ENCODE data around the gene YOD1.

The YOD1 gene

DNA sequence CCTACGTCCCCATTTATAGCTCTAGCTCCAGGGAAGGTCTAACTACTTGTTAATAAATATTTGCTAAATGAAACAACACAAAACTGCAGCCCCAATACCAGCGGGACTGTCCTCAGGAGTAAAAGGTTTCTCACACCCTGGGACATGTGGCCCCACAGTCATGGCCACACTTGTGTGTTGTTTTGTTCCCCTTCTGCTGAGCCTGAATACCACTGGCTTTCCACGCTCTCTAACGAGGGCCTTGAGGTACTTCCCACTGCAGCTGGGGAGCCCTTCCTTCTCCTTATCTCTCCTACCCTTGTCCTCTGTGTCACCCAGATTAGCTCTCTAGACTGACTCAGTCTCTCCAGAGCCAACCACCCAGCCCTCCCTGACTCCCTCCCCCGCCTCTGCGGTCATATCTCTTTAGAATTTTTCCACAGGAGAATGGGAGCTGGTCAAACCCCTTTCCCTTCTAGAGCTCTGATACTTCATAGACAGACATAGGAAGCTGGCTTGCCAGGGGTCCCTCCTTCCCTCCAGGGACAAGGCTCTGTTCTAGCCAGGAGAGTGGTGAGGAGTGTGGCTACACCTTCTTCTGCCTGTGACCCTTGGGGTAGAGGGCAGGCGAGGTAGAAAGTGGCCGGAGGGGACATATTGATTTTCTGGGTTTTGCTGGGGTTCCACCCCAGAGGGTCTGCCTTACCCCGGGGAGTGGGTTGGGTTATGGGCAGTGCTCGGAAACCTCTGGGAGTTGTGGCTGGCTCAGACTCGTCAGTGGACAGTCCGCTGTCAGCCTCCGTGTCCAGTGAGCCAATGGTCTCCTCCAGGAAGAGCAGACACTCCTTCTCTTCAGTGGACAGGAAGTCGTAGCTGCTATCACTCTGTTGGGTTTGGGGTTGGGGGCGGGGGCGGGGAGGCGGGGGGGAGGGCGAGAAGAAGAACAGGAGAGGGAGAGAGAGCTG, 26.5 kb downstream of the YOD1 start:
- FAIRE-seq, result no peak

DNA sequence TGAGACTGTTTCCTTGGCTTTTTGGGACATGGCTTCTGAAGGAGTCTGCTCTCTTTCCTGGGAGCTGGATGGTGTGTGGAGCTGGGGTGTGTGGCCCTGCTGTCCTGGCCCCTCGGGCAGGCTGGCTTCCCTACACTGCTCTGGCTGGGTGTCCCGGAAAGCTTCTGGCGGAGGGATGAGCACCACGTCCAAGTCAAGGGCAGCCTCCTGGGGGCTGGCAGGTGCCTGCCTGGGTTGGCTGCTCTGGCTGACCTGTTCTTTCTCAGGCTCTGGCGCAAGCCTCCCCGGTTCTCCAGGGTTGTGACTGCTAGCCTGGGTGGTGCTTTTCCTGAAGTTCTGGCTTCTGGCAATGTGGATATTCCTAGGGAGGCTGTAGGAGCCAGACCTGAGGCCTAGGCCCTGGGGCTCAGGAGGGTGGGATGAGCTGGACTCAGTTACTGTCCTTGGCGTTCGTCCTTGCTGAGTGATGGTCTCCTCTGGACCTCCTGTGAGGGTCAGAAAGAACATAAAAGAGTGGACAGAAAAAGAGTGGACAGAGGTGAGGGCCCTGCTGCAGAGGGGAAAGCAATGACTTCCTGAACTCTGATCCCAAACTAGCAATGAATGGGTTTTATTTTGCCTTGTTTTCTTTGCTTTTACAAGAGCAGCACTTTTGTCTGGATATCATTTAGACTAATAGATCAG, 27.9 kb downstream of the YOD1 start:
- FAIRE-seq, result no peak

DNA sequence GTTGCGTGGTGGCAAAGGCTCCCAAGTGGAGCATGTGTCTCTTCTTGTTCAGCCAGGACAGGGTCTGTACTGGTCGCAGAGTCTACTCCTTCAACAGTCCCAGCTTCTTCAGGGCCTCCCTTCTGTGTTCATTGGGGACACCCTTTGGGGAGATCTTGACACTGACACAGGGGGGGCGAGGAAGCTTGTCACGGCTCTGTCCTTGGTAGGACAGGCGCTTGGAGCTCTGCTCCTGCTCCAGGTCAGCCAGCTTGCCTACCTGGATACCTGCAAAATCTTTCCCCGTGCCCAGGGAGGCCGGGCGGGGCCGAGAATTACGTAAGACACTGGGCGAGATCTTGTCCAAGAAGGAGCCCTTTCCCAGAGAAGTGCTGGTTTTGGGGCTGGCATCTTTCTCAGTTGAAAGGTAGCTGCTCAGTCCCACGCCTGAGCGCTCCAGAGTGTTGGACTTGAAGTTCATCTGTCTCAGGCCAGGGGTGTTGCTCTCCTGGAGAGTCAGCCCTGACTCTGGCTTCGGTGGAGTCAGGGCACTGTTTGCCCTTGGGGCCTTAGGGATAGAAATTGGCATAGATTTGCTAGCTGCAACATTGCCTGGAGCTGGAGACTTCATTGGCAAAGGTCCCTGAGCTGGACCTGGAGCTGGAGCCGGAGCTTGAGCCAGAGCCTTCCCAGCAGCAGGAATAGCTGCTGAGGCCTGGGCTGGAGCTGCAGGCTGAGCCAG, 29.0 kb downstream of the YOD1 start:
- FAIRE-seq, result no peak

DNA sequence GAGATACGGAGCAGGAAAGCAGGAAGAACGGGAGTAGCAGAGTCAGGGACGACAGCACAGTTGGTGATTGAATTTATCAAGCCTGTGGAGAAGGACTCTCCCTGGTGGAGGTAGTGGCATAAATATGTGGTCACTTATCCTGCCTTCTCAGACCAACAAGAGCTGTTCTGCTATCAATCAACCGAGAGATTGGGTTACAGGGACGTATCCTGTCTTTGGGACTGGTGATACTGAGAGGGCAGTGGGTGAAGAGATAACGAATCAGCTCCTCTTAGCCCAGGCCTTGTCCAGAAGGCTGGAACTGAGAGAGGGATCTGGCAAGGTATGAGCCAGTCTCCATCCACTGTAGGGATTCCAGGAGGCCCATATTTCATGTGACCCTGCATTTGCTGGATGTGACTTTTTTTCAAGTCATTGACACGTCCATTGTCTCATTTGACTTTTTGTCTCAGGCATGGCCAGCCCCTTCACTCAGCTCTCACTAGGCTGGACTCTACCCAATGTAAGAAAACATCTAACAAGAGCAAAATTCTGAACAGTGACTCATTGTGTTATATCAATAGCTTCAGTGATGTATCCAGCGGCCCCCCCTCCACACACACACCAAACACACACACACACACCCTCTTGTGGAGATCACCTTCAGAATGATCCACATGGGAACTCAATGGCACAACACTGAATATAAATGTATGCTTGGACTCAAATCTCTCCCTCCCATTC, 29.7 kb downstream of the YOD1 start:
- FAIRE-seq, result no peak

DNA sequence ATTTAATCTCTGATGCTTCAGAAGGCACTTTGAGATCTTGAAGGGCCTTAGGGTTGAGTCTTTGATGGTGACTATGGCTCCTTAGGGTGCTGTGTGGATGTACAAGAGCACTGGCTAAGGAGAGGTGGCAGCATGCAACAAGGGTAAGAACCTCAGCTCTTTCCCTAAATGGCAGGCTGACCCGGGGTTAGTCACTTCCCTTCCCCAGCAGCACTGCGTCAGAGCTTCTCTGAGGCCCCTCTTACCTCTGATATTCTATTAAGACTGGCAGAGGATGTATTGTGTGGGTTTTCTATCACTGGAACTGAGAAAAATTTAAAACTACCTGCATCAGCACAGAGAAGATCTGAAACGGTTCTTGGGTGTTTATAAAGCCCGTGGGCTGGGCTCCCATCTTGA, 30.3 kb downstream of the YOD1 start:
- no peak for FAIRE-seq

DNA sequence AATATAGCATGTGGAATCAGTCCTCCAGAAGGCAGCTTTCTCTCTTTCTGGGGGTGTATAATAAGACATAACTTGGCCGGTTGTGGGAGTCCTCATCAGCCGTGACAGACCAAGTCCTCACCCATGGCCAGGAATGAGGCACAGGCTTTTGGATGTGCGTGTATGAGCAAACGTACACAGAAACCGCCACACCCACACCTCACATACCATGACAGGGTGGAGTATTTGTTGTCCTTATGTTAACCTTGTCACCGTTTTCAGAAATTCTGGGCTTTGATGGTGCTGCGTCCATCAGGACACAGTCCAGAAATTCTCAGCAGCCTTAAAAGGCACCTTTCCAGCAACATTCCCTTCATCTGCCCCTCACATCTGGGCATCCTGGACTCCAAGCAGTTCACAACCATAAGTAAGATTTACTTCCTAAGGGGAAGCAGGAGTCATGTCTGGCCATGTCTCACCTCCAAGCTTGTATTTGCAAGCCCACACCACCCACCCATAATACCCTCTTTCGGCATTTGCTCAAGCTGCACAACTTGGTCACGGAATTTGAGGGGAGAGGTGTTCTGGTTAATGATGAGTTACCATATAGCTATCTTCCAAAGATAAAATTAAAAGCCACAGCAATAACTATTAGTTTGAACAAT, 30.8 kb downstream of the YOD1 start:
- FAIRE-seq, result no peak

DNA sequence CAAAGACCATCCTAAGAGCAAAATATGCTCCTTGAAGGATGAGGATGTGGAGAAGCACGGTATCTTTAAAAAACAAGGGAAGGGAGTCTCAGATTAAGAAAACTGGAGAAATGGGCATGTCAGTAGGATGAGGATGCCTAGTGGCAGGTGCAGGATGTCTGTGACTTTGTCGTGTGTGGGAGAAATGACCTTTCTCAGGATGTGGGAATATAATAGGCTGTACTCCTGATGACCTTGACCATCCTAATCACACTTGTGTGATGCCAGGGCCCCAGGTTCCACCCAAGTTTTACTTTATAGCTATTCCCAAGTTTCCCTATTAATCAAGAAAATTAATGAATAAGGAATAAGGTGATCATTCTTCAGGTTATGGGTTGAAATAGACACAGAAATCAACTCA, 31.3 kb downstream of the YOD1 start:
- FAIRE-seq, result no peak

DNA sequence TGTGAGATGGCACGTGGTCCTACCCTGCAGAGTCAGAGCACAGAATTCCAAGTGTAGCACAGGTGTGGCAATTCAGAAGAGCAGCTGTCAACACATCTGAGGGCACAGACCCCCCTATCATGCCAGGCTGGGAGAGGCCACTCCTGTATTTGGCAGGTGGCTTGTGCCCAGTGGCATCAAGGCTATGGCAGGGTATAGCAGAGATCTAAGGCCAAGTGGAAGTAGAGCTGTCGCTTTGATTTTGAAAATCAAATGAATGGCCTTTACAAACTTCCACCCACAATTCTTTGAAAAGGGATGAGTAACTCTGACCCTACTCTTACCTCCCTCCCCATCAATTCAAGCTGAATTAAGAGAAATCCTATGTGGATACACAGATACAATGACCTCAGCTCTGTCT, 31.8 kb downstream of the YOD1 start:
- FAIRE-seq, result no peak

DNA sequence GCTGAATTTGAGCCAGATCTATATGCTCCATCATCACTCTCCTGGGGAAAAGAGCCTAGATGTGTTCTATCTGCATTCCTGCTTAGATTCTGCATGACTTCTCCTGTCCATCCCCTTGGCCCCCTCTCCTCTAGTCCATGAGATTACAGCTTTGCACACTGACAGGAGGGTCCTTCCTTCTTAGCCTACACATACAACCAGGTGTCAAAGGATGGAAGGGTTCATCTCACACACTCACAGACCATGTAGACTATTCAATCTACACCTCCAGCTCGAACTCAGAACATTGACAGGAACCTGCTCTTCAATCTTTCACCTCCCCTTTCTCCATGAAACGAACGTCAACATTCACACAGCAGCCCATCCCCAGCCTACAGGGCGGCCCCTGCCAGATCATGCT, 32.3 kb downstream of the YOD1 start:
- FAIRE-seq, result no peak

DNA sequence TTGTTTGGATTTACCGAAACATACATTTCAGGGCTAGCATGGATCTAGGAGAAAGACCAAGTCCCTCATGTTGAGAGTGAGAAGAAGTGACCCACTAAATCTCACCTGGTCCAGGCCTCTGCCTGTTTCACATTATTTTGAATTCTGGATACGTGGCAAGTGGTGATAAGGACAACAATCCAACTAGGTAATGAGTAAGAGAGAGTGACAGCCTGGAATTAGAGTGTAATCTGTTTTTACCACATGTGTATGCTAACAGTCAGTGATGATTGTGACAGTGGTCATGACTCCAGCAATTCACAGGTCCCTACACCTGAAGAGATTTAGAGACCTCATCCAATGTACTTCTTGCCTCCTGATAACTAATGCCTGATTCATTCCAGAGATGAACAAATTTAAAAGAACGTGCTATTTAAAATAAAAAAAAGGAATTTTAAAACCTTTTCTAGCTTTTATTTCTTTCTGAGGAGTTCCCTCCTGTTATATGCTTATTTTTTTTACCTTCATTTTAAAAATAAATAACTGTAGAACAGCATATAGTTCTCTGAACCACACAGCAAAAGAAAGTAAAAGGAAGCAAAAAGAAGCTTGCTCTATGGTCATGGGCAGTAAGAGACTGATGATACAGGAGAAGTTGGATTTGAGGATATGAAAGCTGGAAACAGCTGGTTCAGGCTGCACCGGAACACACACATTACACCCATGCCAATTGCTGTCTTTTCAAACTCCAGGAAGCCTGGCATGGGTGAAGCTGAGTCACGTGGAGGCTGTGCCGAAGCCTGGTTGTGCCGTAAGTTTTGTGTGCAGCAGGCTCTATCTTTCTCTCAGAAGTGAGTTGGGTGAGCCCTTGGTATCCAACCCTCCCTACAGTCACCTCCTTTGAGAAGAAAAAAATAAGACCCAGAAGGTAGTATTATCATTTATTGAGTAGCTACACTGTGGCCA, 33.1 kb downstream of the YOD1 start:
- no peak for FAIRE-seq

DNA sequence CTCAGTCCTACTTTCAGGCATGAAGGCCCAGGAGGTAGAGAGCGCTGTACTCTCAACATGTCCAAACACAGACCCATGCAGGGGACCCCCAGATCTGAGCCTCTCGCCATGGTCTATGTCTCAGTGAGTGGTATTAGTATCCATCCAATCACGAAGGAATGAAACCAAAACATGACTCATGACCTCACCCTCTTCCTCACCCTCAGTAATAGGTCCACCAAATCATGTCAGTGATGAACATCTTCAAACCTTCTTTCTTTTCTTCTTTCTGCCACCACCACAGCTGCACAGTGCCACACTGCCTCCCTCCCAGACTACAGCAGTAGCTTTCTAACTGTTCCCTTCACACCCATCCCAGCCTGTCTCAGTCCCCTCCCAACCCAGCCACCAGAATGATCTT, 35.2 kb downstream of the YOD1 start:
- FAIRE-seq, result no peak

DNA sequence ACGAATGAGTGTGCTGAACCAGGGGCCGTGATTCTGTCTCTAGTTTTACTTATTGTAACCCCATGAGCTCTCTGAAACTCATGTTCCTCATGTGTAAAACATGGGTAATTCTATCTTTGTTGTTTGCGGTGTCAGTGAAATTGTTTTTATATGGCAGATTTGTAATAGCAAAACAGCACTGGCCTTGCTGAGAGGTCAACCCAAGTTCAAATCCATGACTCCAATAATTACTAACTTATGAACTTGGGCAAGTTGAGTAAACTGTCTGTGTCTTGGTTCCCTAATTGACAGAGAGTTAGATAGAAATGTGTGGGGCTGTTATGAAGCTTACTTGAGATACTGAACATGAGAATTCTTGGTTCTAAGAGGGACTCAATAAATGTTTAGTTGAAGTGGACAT, 36.3 kb downstream of the YOD1 start:
- FAIRE-seq, result no peak

DNA sequence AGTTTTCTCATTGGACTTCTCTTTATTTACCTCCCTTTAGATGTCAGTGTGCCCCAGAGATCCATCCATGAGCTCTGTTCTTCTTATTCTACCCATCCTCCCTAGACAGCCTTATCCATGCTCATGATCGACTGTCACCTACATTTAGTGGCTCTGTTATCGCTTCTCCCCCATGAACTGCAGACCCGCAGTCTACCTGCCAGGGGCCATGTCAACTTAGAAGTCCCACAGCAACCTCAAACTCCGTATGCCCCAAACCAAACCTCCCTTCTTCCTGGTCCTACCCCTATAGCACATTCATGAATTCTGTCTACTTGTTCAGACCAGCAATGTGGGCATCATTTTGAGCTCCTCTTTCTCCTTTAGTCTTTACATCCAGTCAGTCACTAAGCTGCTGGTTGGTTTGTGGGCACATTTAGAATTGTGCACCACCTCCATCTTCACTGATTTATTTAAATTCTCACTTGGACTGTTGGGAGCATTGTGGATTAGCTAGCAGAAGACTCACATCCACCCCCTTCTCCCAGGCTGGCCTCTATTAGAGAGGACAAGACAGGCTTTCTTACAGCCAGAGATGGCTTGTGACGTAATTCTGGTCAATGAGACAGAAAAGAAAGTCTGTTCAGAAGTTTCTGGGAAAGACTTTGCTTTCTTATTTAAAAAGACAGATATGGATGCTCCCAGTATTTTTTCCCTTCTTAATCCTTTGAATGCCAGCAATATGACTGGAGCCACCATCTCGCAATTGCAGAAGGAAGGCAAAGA, 37.5 kb downstream of the YOD1 start:
- no peak for FAIRE-seq

DNA sequence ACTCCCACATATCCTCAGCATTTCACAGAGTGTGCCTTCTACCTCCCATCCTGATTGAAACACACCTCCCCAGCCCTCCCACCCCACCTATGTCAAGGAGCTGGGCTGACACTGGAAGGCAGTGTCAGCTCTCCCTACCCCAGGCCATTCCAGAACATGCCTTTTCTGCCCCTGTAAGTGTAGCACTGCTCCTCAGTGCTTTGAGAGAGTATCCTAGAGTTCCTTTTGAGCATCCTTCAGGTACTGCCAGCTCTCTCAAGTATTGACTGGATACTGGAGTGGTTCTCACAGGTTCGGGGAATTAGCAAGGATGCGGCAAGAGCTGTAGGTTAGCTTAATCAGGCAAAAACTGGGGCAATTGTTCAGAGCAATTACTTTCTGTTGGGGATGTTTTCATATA, 40.3 kb downstream of the YOD1 start:
- no peak for FAIRE-seq

DNA sequence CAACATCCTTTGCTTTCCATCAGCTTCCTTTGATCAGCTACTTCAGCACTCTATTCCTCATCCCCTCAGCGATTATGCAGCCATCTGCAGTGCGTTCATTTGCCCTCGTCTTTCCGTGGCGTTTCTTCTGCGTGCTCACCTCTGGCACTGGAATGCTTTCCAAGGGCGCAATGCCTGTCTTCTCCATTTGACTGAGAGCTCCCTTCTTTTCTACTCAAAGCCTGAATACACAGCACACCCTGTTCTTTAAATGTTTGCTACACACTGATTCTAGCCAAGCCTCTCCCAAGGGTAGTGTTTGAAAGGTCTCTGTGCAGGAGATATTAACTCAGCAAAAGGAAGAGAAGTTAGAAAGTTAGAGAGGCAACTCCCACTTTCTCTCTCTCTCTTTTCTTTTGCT, 41.1 kb downstream of the YOD1 start:
- no peak for FAIRE-seq

DNA sequence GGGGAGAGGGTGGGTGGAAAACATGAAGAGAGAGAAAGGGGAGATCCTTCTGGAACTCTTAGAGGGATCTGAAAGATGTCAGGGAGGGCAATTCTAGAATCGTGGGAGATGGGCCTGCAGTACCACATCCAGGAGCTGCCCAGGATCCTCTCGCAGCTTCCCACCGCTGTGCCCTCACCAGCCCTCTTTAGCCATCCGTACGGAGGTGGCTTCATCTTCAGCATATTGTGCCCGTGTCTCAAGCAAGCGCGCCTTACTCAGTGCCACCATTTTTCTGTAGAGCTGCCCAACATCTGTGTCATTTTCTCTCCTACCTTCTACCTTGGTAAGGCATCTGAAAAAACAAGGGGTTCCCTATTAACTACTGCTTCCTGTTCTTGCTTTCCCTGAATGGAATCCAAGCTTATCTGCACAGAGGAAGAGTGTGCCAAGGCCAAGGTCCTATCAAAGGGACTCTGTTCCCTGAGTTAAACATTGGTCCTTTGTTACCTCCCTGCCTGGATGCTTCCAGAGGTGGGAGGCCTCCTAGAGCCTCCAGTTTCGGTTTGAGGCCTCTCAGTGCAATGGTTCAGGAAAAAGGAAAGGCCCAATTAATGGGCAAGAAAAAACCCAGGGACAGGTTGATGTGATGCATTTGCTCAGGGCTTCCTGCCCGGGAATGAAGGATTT, 41.7 kb downstream of the YOD1 start:
- no peak for FAIRE-seq

DNA sequence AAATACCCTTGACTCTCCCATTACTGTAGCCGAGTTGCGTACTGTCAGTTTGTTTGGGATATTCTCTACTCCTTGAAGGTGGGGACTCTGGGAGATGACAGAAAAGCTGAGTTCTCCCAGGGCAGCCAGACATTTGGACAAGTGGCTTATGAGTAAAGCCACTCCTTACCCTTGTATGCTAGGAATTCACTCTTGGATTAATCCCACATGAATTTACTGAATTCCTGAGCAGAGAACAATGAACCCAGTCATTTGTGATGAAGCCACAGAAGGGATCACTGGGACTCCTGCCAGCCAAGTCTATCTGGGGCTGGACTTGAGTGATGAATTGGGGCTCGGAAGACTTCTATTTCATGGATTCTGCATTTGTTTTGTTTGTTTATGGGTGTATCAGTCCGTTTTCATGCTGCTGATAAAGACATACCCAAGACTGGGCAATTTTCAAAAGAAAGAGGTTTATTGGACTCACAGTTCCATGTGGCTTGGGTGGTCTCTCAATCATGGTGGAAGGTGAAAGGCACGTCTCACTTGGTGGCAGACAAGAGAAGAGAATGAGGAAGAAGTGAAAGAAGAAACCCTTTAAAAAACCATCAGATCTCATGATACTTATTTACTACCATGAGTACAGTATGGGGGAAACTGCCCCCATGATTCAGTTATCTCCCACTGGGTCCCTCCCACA, 43.5 kb downstream of the YOD1 start:
- FAIRE-seq, result no peak

DNA sequence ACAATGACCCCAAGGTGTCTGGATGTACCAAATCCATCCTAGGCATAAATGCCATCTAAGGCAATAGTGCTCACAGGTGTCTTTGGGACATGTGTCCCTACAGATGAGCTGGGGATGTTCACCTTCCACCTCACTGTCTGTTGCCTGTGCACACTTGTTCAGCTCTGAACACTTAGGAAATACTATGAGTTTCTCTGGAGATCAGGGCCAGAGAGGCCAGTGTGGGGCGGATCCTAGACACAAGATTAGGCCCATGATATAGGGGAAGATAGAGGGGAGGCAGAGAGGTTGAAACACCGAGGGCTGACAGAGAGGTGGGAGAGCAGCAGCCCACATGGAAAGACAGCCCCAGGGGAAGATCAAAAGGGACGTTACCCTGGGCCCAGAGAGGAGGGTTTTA, 44.1 kb downstream of the YOD1 start:
- FAIRE-seq, result no peak

DNA sequence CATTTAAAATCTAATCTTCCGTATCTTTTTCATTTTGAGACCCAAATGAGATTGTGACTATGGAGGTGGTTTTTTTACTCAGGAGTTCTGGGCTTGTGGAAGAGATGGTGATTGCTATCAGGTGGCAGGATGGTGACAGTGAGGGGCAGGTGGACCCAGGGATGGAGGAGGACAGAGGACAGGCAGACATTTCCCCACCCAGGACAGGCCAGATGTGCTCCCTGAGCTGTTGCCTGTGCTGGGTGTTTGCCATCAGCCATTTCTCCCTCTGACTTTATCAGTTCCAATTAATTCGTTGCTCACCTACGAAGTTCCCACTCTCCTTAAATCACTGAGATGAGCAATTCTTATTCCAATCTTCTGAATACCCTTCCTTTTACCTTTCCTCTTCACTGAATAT, 44.9 kb downstream of the YOD1 start:
- no peak for FAIRE-seq
